ENCODE data around the gene MGP. TPM values are rescaled to one million over a fixed set of nuclear protein-coding genes. Genes with fewer than 3 reads are reported as not detected.

MGP gene
- total and polyA plus RNA-seq, 2 of the 4 experiments (the other 2 are of a cell fraction), result 1.4 to 2.7 TPM

GRCh38 chr12:14880890-14881453 lies 4.7 kb downstream of the MGP start:
- dilution Hi-C loops (cut with HindIII; ENCODE audit: low sequenced_read_pairs, unreplicated experiment), result no loop called here
- ATAC-seq (ENCODE audit: low read depth), result no peak

More at GRCh38 chr12:14880890-14881453, 4.7 kb downstream of the MGP start:
- in situ Hi-C loops (cut with MboI; ENCODE audit: low sequenced_read_pairs) (no loop called here), intact Hi-C loops (cut with micrococcal nuclease) (no loop called here)
- Histone ChIP-seq H3K14ac (replicated peaks; ENCODE audit: low read depth, low read length) (no peak overlapping the region), H2AK5ac (ENCODE audit: low read depth, low read length) (no peak overlapping the region), H4K8ac (ENCODE audit: low read depth in 2 of 2, low read length in 2 of 2) (no peak overlapping the region), H2BK15ac (ENCODE audit: low read depth, low read length) (no peak overlapping the region), H3K9ac (ENCODE audit: low read depth, low read length) (no peak overlapping the region), H3K23ac (ENCODE audit: low read depth, low read length) (no peak overlapping the region), H2BK5ac (ENCODE audit: low read depth, low read length, poor library complexity, severe bottlenecking) (no peak overlapping the region), H3K79me1 (ENCODE audit: low read depth in 1 of 2, low read length in 2 of 2) (no peaks in the 10 kb centered on the region), H3K9me3 (ENCODE audit: control insufficient read depth, insufficient read depth, low read length) (no peaks in the 10 kb centered on the region), H3K18ac (ENCODE audit: low read depth, low read length) (no peak overlapping the region), H3K4me2 (ENCODE audit: low read depth, low read length) (no peak overlapping the region), H3K4ac (ENCODE audit: low read depth, low read length) (no peak overlapping the region), H4K20me1 (ENCODE audit: insufficient read depth, low read length) (no peaks in the 10 kb centered on the region), H3K27ac (ENCODE audit: insufficient read depth, low read length) (no peak overlapping the region), H2AK9ac (replicated peaks; ENCODE audit: low read depth, low read length, poor library complexity) (no peak overlapping the region), H2BK120ac (ENCODE audit: low read depth, low read length) (no peak overlapping the region), H3K4me1 (ENCODE audit: control insufficient read depth, insufficient read depth, low read length) (peaks cover 7% of the 10 kb centered on the region; the same call in 1 of the 2 replicates), H2BK20ac (ENCODE audit: low read depth, low read length) (no peak overlapping the region), H2AFZ (replicated peaks; ENCODE audit: low read length, poor library complexity) (no peak overlapping the region), H4K5ac (ENCODE audit: low read depth, low read length) (no peak overlapping the region), H3K56ac (ENCODE audit: extremely low read depth, insufficient read depth, low read length) (no peak overlapping the region), H3K36me3 (ENCODE audit: control insufficient read depth, insufficient read depth, low read length) (no peaks in the 10 kb centered on the region), H4K91ac (ENCODE audit: insufficient read depth, low read depth, low read length) (no peak overlapping the region), H3K9me1 (ENCODE audit: insufficient read depth, low read length) (no peaks in the 10 kb centered on the region), H3K4me3 (ENCODE audit: insufficient read depth, low read depth, low read length) (no peak overlapping the region), H3K27me3 (ENCODE audit: control insufficient read depth, insufficient read depth, low read length) (peaks cover under 1% of the 10 kb centered on the region; the same call in 1 of the 2 replicates)
- no peak for TF ChIP-seq CEBPB (IDR thresholded peaks at IDR 0.05; ENCODE audit: low read depth, low read length)
- TF ChIP-seq MAFK (IDR thresholded peaks at IDR 0.05; ENCODE audit: low read depth, low read length), result no peak
- TF ChIP-seq ELK1 (IDR thresholded peaks at IDR 0.05; ENCODE audit: borderline replicate concordance, low read depth, low read length), result no peak
- TF ChIP-seq FOS (IDR thresholded peaks at IDR 0.05; ENCODE audit: low read depth, low read length), result no peak
- no peak for TF ChIP-seq BHLHE40 (IDR thresholded peaks at IDR 0.05; ENCODE audit: low read depth, low read length)
- no peak for TF ChIP-seq RAD21 (IDR thresholded peaks at IDR 0.05; ENCODE audit: low read length)
- TF ChIP-seq USF2 (IDR thresholded peaks at IDR 0.05; ENCODE audit: low read depth, low read length), result no peak
- TF ChIP-seq MXI1 (IDR thresholded peaks at IDR 0.05; ENCODE audit: borderline replicate concordance, low read depth, low read length), result no peak
- no peak for TF ChIP-seq CHD1 (IDR thresholded peaks at IDR 0.05; ENCODE audit: low read depth, low read length)
- no peak for TF ChIP-seq NFE2L2 (IDR thresholded peaks at IDR 0.05; ENCODE audit: low read depth, low read length)
- no peak for TF ChIP-seq RCOR1 (IDR thresholded peaks at IDR 0.05; ENCODE audit: insufficient replicate concordance, low read length)
- TF ChIP-seq MAZ (IDR thresholded peaks at IDR 0.05; ENCODE audit: borderline replicate concordance, low read depth, low read length), result no peak
- no peak for TF ChIP-seq SMC3 (IDR thresholded peaks at IDR 0.05; ENCODE audit: low read depth, low read length)
- no peak for TF ChIP-seq POLR2A (IDR thresholded peaks at IDR 0.05; ENCODE audit: low read depth, low read length)
- no peak for TF ChIP-seq CTCF (conservative IDR thresholded peaks at IDR 0.05; ENCODE audit: low read depth, low read length)
- no TSS peak for BruUV-seq (replicated peaks)
- no CpG with 5 or more reads among the region's 6 CpGs for WGBS, 2 experiments (ENCODE audit: extremely low coverage in 2 of 2, insufficient read length in 1 of 2)
- POLR2A ChIA-PET (ENCODE audit: unreplicated experiment), result no interaction called here
- DNase-seq, result no peak
- CTCF ChIA-PET, result no interaction called here

All from IMR-90 (cell line).